Measurements from ENCODE around the gene PER1. TPM values are rescaled to one million over a fixed set of nuclear protein-coding genes. Genes with fewer than 3 reads are reported as not detected.
A peak's percentile ranks its signal among the peaks of the same experiment; 100 is the strongest.

PER1 gene
- total RNA-seq, 1 experiment from 2014 or later, result 36.5 TPM

DNA sequence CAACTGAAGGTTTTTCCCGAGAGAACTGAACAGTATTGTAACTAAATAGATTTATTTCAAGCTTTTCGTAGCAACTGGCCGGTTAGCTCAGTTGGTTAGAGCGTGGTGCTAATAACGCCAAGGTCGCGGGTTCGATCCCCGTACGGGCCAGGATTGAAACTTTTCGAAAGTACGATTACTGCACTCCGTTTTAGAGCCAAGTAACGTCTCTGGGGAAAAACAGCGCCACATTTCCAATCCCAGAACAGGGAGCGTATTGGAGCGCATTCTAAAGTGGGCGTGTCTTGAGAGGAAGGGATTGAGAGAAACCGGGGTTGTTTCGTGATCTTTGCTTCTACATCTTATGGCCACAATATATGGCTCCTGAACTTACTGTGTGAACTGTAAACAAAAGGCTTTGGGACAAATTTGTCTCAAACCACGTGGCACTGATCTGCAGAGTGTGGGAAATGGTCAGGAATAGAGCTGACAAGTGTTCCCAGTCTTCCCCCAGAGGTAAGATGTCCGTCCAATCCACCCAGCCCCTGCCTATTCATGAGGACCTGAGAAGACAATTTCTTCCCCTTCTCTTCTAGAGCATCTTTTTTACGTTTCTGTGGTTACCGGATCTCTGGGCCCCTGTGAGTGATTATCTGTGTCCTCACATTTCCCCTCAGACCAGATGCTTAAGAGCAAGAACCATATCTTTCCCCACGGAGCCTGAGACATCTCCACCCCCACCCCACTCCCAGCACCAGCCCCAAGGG is 35.5 kb upstream of the PER1 start:
- peaks cover 3% of the 10 kb centered on the region for H4K20me1 ChIP-seq (ENCODE audit: control insufficient read depth, insufficient read depth, insufficient read length)
- no peak overlapping the region for H3T11ph ChIP-seq (ENCODE audit: low read length)

More for the DNA sequence above, 35.5 kb upstream of the PER1 start:
- peak overlapping the region; percentile 81 for H3K9ac ChIP-seq (ENCODE audit: extremely low read depth, insufficient read length, low read length)
- H2BK120ac ChIP-seq (ENCODE audit: low read depth, low read length, poor library complexity, severe bottlenecking), result no peak overlapping the region
- Mint-ChIP-seq H3K27me3 (ENCODE audit: low read depth) (peaks cover 9% of the 10 kb centered on the region), H3K27ac (0 out of 7 replicates have a peak overlapping the region, but pooled peaks of 1 of the 3 experiments have one; percentile 56), H3K36me3 (ENCODE audit: insufficient read depth in 1 of 3, low read depth in 3 of 3) (no peaks in the 10 kb centered on the region), H3K9me3 (no peaks in the 10 kb centered on the region), H3K4me1 (peaks cover 12 to 14% of the 10 kb centered on the region in 2 experiments), H3K4me3 (no peak overlapping the region)
- H3K79me2 ChIP-seq (ENCODE audit: insufficient read depth, low read length), result no peaks in the 10 kb centered on the region
- no peak overlapping the region for H2AFZ ChIP-seq (ENCODE audit: low read length)
- H3K23me2 ChIP-seq (ENCODE audit: insufficient read length, low read depth, low read length, poor library complexity, severe bottlenecking), result peaks cover 19% of the 10 kb centered on the region
- H4K91ac ChIP-seq (ENCODE audit: insufficient read length, low read depth, low read length), result no peak overlapping the region
- peak; percentile 98 for DNase-seq
- H4K8ac ChIP-seq (replicated peaks; ENCODE audit: insufficient read length, low read depth, low read length), result no peak overlapping the region
- no CpG with 5 or more reads among the region's 25 CpGs for WGBS (ENCODE audit: extremely low coverage, insufficient read length, low lambda C conversion rate)
- H2BK15ac ChIP-seq (ENCODE audit: low read depth, low read length), result no peak overlapping the region
- H3K27me3 ChIP-seq (ENCODE audit: insufficient read depth, low read length), result peaks cover 2% of the 10 kb centered on the region; the same call in 1 of the 2 replicates
- H2AK5ac ChIP-seq (ENCODE audit: insufficient read length, low read length), result no peak overlapping the region
- H3K18ac ChIP-seq (ENCODE audit: insufficient read length, low read depth, low read length), result no peak overlapping the region
- H2BK5ac ChIP-seq (ENCODE audit: insufficient read length, low read length), result no peak overlapping the region
- H3K9me3 ChIP-seq (ENCODE audit: control insufficient read depth, low read depth, low read length), result no peaks in the 10 kb centered on the region
- no peak overlapping the region for H2BK20ac ChIP-seq (ENCODE audit: low read depth, low read length, poor library complexity, severe bottlenecking)
- no peak overlapping the region for H2BK12ac ChIP-seq (ENCODE audit: insufficient read length, low read depth, low read length)
- peak overlapping the region; percentile 99 for H3K4me2 ChIP-seq (ENCODE audit: insufficient read depth, insufficient read length, low read length)
- H3K4me1 ChIP-seq (ENCODE audit: insufficient read depth, low read length), result peaks cover 9% of the 10 kb centered on the region; the same call in 1 of the 2 replicates
- H3K14ac ChIP-seq (ENCODE audit: insufficient read depth, low read length), result no peak overlapping the region
- no peak overlapping the region for H3K4ac ChIP-seq (ENCODE audit: low read depth, low read length)
- H3K79me1 ChIP-seq (ENCODE audit: insufficient read depth, low read depth, low read length, poor library complexity, severe bottlenecking), result no peaks in the 10 kb centered on the region
- no peak overlapping the region for H3K23ac ChIP-seq (ENCODE audit: insufficient read length, low read depth, low read length)
- H3K56ac ChIP-seq (ENCODE audit: insufficient read length, low read depth, low read length), result no peak overlapping the region
- H3K27ac ChIP-seq (ENCODE audit: insufficient read length, low read depth, low read length), result peak overlapping the region; percentile 50
- TF ChIP-seq, protein P1, sequence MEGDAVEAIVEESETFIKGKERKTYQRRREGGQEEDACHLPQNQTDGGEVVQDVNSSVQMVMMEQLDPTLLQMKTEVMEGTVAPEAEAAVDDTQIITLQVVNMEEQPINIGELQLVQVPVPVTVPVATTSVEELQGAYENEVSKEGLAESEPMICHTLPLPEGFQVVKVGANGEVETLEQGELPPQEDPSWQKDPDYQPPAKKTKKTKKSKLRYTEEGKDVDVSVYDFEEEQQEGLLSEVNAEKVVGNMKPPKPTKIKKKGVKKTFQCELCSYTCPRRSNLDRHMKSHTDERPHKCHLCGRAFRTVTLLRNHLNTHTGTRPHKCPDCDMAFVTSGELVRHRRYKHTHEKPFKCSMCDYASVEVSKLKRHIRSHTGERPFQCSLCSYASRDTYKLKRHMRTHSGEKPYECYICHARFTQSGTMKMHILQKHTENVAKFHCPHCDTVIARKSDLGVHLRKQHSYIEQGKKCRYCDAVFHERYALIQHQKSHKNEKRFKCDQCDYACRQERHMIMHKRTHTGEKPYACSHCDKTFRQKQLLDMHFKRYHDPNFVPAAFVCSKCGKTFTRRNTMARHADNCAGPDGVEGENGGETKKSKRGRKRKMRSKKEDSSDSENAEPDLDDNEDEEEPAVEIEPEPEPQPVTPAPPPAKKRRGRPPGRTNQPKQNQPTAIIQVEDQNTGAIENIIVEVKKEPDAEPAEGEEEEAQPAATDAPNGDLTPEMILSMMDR (conservative IDR thresholded peaks at IDR 0.05), result no peak
- no peak overlapping the region for H4K5ac ChIP-seq (ENCODE audit: insufficient read length, low read depth, low read length)
